HEK293 (cell line): ENCODE data around the gene ACTA2.

Source experiments
- CTCF ChIA-PET: fragments of 350-600 bp; formaldehyde crosslinking; extraction: SDS; loops from one replicate; lab custom pipeline; 2021; ENCODE audit warnings: antibody characterized with exemption; lab: Yijun Ruan, JAX
- POLR2A ChIA-PET: fragments of 300-600 bp; formaldehyde crosslinking; extraction: SDS; loops from one replicate; lab custom pipeline; 2020; ENCODE audit warnings: antibody characterized with exemption, inconsistent platforms; lab: Yijun Ruan, JAX
- H3K27ac ChIP-seq: fragments of 200-500 bp; sonication (Bioruptor generic); 2 replicates; pipeline ENCODE4 v1.5.1; 2014; ENCODE audit warnings: low read depth, low read length, control low read depth, inconsistent platforms; ENCODE audit errors: extremely low read depth
- H3K36me3 ChIP-seq, 2 experiments: fragments of 200-500 bp in 1 of 2; sonication (Bioruptor generic) in 1 of 2; 1 replicate in 1 of 2; 2 replicates in 1 of 2; pipeline ENCODE4 v1.5.1; 2014 to 2017; ENCODE audit warnings: inconsistent platforms in 2 of 2, low read length in 2 of 2; ENCODE audit not compliant: control insufficient read depth in 2 of 2, insufficient read depth in 1 of 2
- H3K4me1 ChIP-seq: fragments of 200-500 bp; sonication (Bioruptor generic); 2 replicates; pipeline ENCODE4 v1.5.1; 2014; ENCODE audit warnings: mild to moderate bottlenecking, low read length, inconsistent platforms; ENCODE audit not compliant: control insufficient read depth, insufficient read depth
- H3K4me3 ChIP-seq: 2 replicates; pipeline ENCODE4 v1.5.1; 2011; ENCODE audit warnings: low read depth, mild to moderate bottlenecking, control low read depth, low read length, moderate library complexity
- H3K9me3 ChIP-seq: fragments of 200-500 bp; sonication (Bioruptor generic); 2 replicates; pipeline ENCODE4 v1.5.1; 2014; ENCODE audit warnings: low read depth, low read length, inconsistent platforms; ENCODE audit not compliant: control insufficient read depth, insufficient read depth
- HOXC10 ChIP-seq: sonication (generic); formaldehyde crosslinking; IDR thresholded peaks from 2 replicates; pipeline ENCODE4 v1.8.1; 2023; ENCODE audit warnings: mild to moderate bottlenecking, missing genetic modification reagents
- HOXD13 ChIP-seq: sonication (generic); formaldehyde crosslinking; IDR thresholded peaks from 2 replicates; pipeline ENCODE4 v1.8.0; 2022; ENCODE audit warnings: missing genetic modification reagents, borderline replicate concordance
- SP2 ChIP-seq: fragments of 450-650 bp; formaldehyde crosslinking; IDR thresholded peaks from 2 replicates; pipeline ENCODE4 v1.5.1; 2016; ENCODE audit warnings: missing biosample characterization, missing genetic modification characterization
- TRIM28 ChIP-seq: IDR thresholded peaks from 2 replicates; pipeline ENCODE4 v1.6.1; 2011; ENCODE audit warnings: low read length, control low read depth, borderline replicate concordance
- YY1 ChIP-seq: fragments of 450-650 bp; formaldehyde crosslinking; IDR thresholded peaks from 2 replicates; pipeline ENCODE4 v1.5.1; 2018; ENCODE audit warnings: missing biosample characterization, missing genetic modification characterization
- ZBTB1 ChIP-seq: fragments of 450-650 bp; formaldehyde crosslinking; IDR thresholded peaks from 2 replicates; pipeline ENCODE4 v1.5.1; 2016; ENCODE audit warnings: missing biosample characterization, missing genetic modification characterization
- ZBTB7A ChIP-seq: fragments of 450-650 bp; formaldehyde crosslinking; IDR thresholded peaks from 2 replicates; pipeline ENCODE4 v1.5.1; 2016; ENCODE audit warnings: low read depth, missing biosample characterization, missing genetic modification characterization
- ZFHX2 ChIP-seq: fragments of 450-650 bp; formaldehyde crosslinking; conservative IDR thresholded peaks from 2 replicates; pipeline ENCODE4 v1.5.1; 2016; ENCODE audit warnings: missing biosample characterization, missing genetic modification characterization
- ZFP69B ChIP-seq: fragments of 450-650 bp; formaldehyde crosslinking; IDR thresholded peaks from 2 replicates; pipeline ENCODE4 v1.5.1; 2016; ENCODE audit warnings: missing biosample characterization, missing genetic modification characterization
- ZNF19 ChIP-seq: fragments of 450-650 bp; formaldehyde crosslinking; IDR thresholded peaks from 2 replicates; pipeline ENCODE4; 2016; ENCODE audit warnings: missing biosample characterization, missing genetic modification characterization, low read depth
- ZNF214 ChIP-seq: fragments of 450-650 bp; formaldehyde crosslinking; IDR thresholded peaks from 2 replicates; pipeline ENCODE4 v1.5.1; 2017; ENCODE audit warnings: missing biosample characterization, mild to moderate bottlenecking, missing genetic modification characterization, borderline replicate concordance
- ZNF239 ChIP-seq: fragments of 450-650 bp; formaldehyde crosslinking; IDR thresholded peaks from 2 replicates; pipeline ENCODE4 v1.5.1; 2016; ENCODE audit warnings: missing biosample characterization, missing genetic modification characterization
- ZNF266 ChIP-seq: fragments of 450-650 bp; formaldehyde crosslinking; IDR thresholded peaks from 2 replicates; pipeline ENCODE4 v1.5.1; 2016; ENCODE audit warnings: missing biosample characterization, missing genetic modification characterization, low read depth
- ZNF404 ChIP-seq: fragments of 450-650 bp; formaldehyde crosslinking; IDR thresholded peaks from 2 replicates; pipeline ENCODE4 v1.5.1; 2017; ENCODE audit warnings: missing biosample characterization, missing genetic modification characterization
- ZNF433 ChIP-seq: fragments of 450-650 bp; formaldehyde crosslinking; IDR thresholded peaks from 2 replicates; pipeline ENCODE4 v1.5.1; 2016; ENCODE audit warnings: missing biosample characterization, missing genetic modification characterization, low read depth
- ZNF473 ChIP-seq: fragments of 450-650 bp; formaldehyde crosslinking; IDR thresholded peaks from 2 replicates; pipeline ENCODE4 v1.5.1; 2017; ENCODE audit warnings: missing biosample characterization, missing genetic modification characterization
- ZNF510 ChIP-seq: fragments of 450-650 bp; formaldehyde crosslinking; IDR thresholded peaks from 2 replicates; pipeline ENCODE4 v1.5.1; 2018; ENCODE audit warnings: mild to moderate bottlenecking, missing genetic modification characterization, missing biosample characterization; ENCODE audit not compliant: insufficient replicate concordance
- ZNF514 ChIP-seq: fragments of 450-650 bp; formaldehyde crosslinking; IDR thresholded peaks from 2 replicates; pipeline ENCODE4 v1.5.1; 2016; ENCODE audit warnings: missing biosample characterization, missing genetic modification characterization
- ZNF629 ChIP-seq: fragments of 450-650 bp; formaldehyde crosslinking; IDR thresholded peaks from 2 replicates; pipeline ENCODE4 v1.5.1; 2017; ENCODE audit warnings: missing biosample characterization, missing genetic modification characterization
- ZNF654 ChIP-seq: fragments of 450-650 bp; formaldehyde crosslinking; IDR thresholded peaks from 2 replicates; pipeline ENCODE4 v1.5.1; 2016; ENCODE audit warnings: low read depth, missing biosample characterization, missing genetic modification characterization
- ZNF701 ChIP-seq: fragments of 450-650 bp; formaldehyde crosslinking; IDR thresholded peaks from 2 replicates; pipeline ENCODE4 v1.5.1; 2016; ENCODE audit warnings: missing biosample characterization, missing genetic modification characterization
- ZNF776 ChIP-seq: fragments of 450-650 bp; formaldehyde crosslinking; IDR thresholded peaks from 2 replicates; pipeline ENCODE4 v1.5.0; 2017; ENCODE audit warnings: missing biosample characterization, missing genetic modification characterization, borderline replicate concordance
- TF ChIP-seq, protein P1 (sequence below): fragments of 450-650 bp; formaldehyde crosslinking; IDR thresholded peaks from 2 replicates; pipeline ENCODE4 v1.5.1; 2016; ENCODE audit warnings: missing biosample characterization, missing genetic modification characterization
- TF ChIP-seq, protein P2 (sequence below): fragments of 450-650 bp; formaldehyde crosslinking; IDR thresholded peaks from 2 replicates; pipeline ENCODE4 v1.5.1; 2016; ENCODE audit warnings: missing biosample characterization, missing genetic modification characterization
- TF ChIP-seq, protein P3 (sequence below): fragments of 450-650 bp; formaldehyde crosslinking; IDR thresholded peaks from 2 replicates; pipeline ENCODE4 v1.5.1; 2016; ENCODE audit warnings: missing biosample characterization, missing genetic modification characterization
- TF ChIP-seq, protein P4 (sequence below): fragments of 450-650 bp; formaldehyde crosslinking; conservative IDR thresholded peaks from 2 replicates; pipeline ENCODE4 v1.5.1; 2016; ENCODE audit warnings: low read depth, missing biosample characterization, missing genetic modification characterization

ACTA2 gene

DNA sequence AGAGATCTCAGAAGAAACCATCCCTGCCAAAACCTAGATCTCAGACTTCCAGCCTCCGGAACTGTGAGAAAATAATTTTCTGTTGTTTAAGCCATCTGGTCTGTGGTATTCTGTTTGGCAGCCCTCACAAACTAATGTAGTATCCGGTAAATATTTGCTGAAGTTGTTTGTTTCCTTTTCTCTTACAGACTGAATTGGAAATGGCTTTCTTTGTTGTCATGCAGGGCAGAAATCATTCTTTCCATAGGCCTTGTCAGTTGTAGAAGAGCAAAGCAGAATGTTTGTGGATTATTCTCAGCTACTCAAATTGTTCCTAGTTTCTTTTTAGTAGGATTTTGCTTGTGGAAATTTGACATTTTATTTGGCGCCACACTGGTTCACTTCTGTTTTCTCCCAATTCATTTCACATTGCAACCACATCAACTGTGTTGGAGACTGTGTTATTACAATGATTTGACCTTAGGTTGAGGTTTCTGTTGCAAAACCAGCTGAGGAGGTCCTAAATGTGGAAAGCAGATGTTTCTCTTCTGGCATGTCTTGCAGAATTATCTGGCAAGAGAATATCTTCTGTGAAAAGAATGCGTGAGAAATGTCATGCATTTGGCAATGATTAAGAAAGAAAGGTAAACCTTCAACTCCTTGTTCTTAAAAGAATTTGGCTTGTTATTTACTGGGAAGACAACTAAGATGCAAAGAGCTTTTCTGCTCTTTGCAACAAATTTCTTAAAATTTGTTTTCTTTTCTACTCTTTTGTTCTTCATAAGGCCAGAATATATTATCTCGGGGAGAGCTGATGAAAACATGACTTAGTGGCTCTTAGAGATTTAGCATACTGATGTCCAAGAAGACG, 25.8 kb downstream of the ACTA2 start:
- ChIA-PET CTCF (interaction anchor here (1.6 to 11.9 kb wide), 2 partner anchors 90 to 287 kb away, joined by 9 to 456 read pairs; no protein-coding TSS in a partner anchor), POLR2A (no interaction called here)
- H3K27ac ChIP-seq = no peak overlapping the region
- peaks cover 0 to 9% of the 10 kb centered on the region in 2 experiments; a peak in 1 of 3 replicates for H3K36me3 ChIP-seq
- no peaks in the 10 kb centered on the region for H3K9me3 ChIP-seq
- no peak overlapping the region for H3K4me3 ChIP-seq
- no peaks in the 10 kb centered on the region for H3K4me1 ChIP-seq
- TF ChIP-seq ZBTB7A (tag by site-specific recombination) (no peak), ZNF19 (tag by site-specific recombination) (no peak), ZNF629 (no peak), YY1 (tag by site-specific recombination) (no peak), ZNF239 (tag by site-specific recombination) (no peak), TRIM28 (no peak), ZNF510 (tag by site-specific recombination) (no peak), ZNF473 (tag by site-specific recombination) (no peak), SP2 (tag by site-specific recombination) (no peak), ZNF654 (tag by site-specific recombination) (no peak), ZBTB1 (tag by site-specific recombination) (no peak), ZNF433 (tag by site-specific recombination) (no peak), ZFP69B (tag by site-specific recombination) (no peak), ZNF514 (tag by site-specific recombination) (no peak), ZNF776 (tag by site-specific recombination) (no peak)
- TF ChIP-seq, protein P1, sequence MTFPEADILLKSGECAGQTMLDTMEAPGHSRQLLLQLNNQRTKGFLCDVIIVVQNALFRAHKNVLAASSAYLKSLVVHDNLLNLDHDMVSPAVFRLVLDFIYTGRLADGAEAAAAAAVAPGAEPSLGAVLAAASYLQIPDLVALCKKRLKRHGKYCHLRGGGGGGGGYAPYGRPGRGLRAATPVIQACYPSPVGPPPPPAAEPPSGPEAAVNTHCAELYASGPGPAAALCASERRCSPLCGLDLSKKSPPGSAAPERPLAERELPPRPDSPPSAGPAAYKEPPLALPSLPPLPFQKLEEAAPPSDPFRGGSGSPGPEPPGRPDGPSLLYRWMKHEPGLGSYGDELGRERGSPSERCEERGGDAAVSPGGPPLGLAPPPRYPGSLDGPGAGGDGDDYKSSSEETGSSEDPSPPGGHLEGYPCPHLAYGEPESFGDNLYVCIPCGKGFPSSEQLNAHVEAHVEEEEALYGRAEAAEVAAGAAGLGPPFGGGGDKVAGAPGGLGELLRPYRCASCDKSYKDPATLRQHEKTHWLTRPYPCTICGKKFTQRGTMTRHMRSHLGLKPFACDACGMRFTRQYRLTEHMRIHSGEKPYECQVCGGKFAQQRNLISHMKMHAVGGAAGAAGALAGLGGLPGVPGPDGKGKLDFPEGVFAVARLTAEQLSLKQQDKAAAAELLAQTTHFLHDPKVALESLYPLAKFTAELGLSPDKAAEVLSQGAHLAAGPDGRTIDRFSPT (tag by site-specific recombination) = no peak
- TF ChIP-seq, protein P2, sequence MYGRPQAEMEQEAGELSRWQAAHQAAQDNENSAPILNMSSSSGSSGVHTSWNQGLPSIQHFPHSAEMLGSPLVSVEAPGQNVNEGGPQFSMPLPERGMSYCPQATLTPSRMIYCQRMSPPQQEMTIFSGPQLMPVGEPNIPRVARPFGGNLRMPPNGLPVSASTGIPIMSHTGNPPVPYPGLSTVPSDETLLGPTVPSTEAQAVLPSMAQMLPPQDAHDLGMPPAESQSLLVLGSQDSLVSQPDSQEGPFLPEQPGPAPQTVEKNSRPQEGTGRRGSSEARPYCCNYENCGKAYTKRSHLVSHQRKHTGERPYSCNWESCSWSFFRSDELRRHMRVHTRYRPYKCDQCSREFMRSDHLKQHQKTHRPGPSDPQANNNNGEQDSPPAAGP = no peak
- TF ChIP-seq, protein P3, sequence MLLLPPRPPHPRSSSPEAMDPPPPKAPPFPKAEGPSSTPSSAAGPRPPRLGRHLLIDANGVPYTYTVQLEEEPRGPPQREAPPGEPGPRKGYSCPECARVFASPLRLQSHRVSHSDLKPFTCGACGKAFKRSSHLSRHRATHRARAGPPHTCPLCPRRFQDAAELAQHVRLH (tag by site-specific recombination) = no peak

DNA sequence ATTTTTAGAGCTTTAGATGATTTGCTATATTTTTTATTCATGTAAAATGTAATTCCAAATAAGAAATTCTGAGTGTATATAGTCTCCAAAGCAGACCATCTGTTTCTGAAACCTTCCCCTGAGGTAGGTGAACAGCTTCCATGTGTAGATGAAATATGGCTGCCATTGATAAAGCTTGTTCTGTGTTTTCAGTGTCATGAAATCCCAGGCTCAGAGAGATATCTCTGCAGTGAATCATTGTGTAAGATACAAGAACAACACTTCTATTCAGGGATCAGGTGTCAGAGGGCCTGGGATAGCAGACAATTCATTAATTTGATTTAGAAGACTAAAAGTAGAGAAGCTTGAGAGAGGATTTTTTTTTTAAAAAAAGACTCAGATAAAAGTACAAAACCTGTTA, 29.1 kb downstream of the ACTA2 start:
- POLR2A ChIA-PET = no interaction called here
- Histone ChIP-seq H3K9me3 (no peaks in the 10 kb centered on the region), H3K4me1 (no peaks in the 10 kb centered on the region; the same call in 1 of the 2 replicates), H3K27ac (no peak overlapping the region), H3K4me3 (no peak overlapping the region), H3K36me3 (peaks cover 0 to 9% of the 10 kb centered on the region in 2 experiments; a peak in 1 of 3 replicates)
- CTCF ChIA-PET = interaction anchor here (0.6 to 2.1 kb wide), 6 partner anchors 10 to 232 kb away, joined by 3 to 19 read pairs (median 4); no protein-coding TSS in a partner anchor
- TF ChIP-seq HOXD13 (CRISPR knock-in tag) (no peak), ZNF214 (no peak), ZNF404 (tag by site-specific recombination) (no peak), ZNF701 (tag by site-specific recombination) (no peak), HOXC10 (no peak), ZNF266 (tag by site-specific recombination) (no peak), ZFHX2 (tag by site-specific recombination) (no peak)
- TF ChIP-seq, protein P4, sequence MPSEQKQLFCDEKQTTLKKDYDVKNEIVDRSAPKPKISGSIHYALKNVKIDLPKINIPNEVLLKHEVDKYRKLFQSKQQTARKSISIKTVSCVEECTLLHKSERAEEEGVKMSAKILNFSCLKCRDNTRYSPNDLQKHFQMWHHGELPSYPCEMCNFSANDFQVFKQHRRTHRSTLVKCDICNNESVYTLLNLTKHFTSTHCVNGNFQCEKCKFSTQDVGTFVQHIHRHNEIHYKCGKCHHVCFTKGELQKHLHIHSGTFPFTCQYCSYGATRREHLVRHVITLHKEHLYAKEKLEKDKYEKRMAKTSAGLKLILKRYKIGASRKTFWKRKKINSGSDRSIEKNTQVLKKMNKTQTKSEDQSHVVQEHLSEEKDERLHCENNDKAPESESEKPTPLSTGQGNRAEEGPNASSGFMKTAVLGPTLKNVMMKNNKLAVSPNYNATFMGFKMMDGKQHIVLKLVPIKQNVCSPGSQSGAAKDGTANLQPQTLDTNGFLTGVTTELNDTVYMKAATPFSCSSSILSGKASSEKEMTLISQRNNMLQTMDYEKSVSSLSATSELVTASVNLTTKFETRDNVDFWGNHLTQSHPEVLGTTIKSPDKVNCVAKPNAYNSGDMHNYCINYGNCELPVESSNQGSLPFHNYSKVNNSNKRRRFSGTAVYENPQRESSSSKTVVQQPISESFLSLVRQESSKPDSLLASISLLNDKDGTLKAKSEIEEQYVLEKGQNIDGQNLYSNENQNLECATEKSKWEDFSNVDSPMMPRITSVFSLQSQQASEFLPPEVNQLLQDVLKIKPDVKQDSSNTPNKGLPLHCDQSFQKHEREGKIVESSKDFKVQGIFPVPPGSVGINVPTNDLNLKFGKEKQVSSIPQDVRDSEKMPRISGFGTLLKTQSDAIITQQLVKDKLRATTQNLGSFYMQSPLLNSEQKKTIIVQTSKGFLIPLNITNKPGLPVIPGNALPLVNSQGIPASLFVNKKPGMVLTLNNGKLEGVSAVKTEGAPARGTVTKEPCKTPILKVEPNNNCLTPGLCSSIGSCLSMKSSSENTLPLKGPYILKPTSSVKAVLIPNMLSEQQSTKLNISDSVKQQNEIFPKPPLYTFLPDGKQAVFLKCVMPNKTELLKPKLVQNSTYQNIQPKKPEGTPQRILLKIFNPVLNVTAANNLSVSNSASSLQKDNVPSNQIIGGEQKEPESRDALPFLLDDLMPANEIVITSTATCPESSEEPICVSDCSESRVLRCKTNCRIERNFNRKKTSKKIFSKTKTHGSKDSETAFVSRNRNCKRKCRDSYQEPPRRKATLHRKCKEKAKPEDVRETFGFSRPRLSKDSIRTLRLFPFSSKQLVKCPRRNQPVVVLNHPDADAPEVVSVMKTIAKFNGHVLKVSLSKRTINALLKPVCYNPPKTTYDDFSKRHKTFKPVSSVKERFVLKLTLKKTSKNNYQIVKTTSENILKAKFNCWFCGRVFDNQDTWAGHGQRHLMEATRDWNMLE (tag by site-specific recombination) = no peak
- TF ChIP-seq, protein P3 (tag by site-specific recombination) = no peak
